Stimulated activated naive CD4-positive, alpha-beta T cell treated with Interleukin-2 at 50 U/mL for 16 hours (primary cell): ENCODE measurements around the gene HIPK3.
"Not testable (repeated sequence)": the region's sequence is repeated elsewhere in the genome, so short reads cannot be mapped to it uniquely, and the experiment has no call there.

Experiments
- DNase-seq: peaks from one replicate; lab custom pipeline; 2025; lab: John Stamatoyannopoulos, UW

HIPK3 gene

GRCh38 chr11:33257160-33257896 lies at the start of gene HIPK3:
TSS of gene HIPK3 (plus strand) at chr11:33257381.
- DNase-seq = peak; percentile 68

DNA sequence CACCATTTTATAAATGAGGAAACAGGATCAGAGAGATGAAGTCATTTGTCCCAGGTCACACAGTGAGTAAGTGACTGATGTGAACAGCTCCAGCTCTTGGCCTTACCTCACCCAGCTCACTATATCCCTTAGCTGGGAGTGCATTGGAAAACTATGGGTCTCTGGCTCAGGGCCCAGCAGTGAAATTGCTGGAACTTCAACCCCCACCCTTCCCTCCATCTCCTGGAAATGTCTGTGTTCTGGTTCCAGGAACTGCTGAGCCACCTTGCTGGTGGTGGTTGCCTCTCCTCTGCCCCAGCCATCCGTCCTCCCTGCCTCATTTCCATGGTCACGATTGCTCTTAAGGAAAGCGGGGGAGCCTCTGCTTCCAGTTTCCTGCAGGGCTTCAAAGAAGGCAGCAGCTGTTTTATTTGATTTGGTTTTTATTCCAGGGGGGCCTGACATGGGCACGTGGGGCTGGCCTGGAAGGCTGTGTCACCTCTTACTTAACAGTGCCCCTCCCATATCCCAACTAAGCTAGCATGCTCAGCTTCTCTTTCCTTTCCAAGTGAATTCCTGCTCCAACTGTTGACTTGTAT lies 49.7 kb upstream of the HIPK3 start:
- no peak for DNase-seq

DNA sequence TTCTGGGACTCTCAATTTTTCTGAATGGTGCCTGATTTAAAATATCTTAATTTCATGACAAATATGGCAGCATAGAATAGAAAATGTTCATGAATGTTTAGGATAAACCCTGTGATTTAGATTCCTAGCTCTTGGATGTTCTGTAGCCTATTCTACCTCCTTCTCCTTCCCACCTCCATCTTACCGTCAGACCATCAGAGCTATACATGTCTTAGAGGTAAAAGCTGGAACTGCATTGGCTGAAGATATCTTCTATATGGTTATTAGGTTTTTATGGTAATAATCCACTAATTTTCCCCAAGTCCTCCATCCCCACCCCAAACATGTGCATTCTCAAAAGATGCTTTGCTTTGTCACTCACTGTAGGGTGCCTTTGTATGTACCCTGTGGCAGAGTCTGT lies 49.0 kb upstream of the HIPK3 start:
- no peak for DNase-seq

DNA sequence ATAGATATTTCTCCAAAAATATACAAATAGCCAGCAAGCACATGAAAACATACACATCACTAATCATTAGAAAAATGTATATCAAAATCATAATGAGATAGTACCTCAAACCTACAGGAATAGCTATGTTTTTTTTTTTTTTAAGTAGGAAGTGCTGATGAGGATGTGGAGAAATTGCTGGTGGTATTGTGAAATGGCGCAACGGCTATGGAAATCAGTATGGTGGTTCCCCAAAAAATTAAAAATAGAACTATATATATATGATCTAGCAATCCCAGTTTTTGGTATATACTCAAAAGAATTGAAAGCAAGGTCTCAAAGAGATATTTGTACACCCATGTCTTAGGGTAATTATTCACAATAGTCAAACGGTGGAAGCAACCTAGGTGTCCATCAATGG lies 46.0 kb upstream of the HIPK3 start:
- DNase-seq = no peak

DNA sequence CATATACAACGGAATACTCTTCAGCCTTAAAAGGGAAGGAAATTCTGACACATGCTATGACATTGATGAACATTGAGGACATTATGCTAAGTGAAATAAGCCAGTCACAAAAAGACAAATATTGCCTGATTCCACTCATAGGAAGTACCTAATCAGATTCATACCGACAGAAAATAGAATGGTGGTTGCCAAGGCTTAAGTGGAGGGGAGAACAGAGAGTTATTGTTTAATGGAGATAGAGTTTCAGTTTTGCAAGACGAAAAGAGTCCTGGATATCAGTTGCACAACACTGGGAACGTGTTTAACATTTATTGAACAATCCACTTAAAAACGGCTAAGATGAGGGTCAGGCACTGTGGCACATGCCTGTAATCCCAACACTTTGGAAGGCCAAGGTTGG lies 45.6 kb upstream of the HIPK3 start:
- no peak for DNase-seq

DNA sequence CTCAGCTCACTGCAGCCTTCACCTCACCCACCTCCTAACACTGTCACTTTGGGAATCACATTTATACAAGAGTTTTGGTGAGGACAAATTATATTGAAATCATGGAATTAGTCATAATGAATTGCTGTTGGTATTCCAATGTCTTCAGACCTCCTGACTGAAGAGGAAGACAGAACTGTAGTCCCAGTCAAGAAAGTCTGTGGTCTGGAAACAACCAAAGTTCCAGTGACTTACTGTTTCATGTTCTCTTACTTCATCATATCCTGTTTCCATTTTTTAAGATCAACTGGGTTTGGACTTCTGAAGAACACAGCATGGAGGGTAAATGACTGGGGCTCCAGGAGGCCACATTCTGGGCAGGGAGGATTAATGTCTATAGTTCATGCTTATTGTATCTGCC lies 43.0 kb upstream of the HIPK3 start:
- DNase-seq = no peak

DNA sequence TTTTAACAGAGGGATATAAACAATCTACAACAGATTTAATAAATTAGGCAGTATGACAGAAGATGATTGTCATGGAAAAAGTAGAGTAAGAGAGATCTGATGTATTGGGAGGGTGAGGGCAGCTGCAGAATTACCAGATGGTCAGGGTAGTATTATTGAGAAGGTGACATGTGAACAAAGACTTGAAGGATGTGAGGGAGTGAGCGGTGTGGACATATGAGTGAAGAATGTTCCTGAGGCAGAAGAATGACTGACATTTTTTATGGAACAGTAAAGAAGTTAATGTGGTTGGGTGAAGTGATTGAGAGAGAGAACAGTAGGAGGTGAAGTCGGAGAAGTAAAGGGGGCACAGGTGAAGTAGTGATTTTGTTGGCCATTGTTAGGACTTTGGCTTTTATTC lies 42.4 kb upstream of the HIPK3 start:
- no peak for DNase-seq

DNA sequence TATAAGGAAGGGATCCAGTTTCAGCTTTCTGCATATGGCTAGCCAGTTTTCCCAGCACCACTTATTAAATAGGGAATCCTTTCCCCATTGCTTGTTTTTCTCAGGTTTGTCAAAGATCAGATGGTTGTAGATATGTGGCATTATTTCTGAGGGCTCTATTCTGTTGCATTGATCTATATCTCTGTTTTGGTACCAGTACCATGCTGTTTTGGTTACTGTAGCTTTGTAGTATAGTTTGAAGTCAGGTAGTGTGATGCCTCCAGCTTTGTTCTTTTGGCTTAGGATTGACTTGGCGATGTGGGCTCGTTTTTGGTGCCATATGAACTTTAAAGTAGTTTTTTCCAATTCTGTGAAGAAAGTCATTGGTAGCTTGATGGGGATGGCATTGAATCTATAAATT lies 40.5 kb upstream of the HIPK3 start:
- DNase-seq = not testable (repeated sequence)

GRCh38 chr11:33222052-33222750 lies 35.0 kb upstream of the HIPK3 start:
- DNase-seq = no peak

GRCh38 chr11:33225371-33225770 lies 31.8 kb upstream of the HIPK3 start:
- DNase-seq = no peak

GRCh38 chr11:33227578-33228261 lies 29.5 kb upstream of the HIPK3 start:
- no peak for DNase-seq

GRCh38 chr11:33234397-33235190 lies 22.6 kb upstream of the HIPK3 start:
- DNase-seq = no peak

DNA sequence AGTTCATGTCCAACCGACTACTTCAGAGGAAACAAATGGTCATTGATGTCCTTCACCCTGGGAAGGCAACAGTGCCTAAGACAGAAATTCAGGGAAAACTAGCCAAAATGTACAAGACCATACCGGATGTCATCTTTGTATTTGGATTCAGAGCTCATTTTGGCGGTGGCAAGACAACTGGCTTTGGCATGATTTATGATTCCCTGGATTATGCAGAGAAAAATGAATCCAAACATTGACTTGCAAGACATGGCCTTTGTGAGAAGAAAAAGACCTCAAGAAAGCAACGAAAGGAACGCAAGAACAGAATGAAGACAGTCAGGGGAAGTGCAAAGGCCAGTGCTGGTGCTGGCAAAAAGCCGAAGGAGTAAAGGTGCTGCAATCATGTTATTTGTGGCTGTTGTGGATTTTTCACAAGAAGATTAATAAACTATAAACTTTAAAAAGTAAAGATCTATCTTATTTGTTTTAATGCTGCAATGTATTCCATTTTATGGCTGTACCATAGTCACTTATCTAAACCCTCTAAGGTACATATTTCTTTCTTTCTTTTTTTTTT lies 20.1 kb upstream of the HIPK3 start:
- DNase-seq = no peak

DNA sequence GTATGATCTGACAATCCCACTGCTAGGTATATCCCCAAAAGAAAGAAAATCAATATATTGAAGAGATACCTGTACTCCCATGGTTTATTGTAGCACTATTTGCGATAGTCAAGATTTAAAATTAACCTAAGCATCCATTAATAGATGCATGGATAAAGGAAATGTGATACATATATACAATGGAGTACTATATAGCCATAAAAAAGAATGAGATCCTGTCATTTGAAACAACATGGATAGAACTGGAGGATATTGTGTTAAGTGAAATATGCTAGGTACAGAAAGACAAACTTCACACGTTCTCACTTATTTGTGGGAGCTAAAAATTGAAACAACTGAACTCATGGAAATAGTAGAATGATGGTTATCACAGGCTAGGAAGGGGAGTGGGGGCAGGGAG lies 14.6 kb upstream of the HIPK3 start:
- no peak for DNase-seq

DNA sequence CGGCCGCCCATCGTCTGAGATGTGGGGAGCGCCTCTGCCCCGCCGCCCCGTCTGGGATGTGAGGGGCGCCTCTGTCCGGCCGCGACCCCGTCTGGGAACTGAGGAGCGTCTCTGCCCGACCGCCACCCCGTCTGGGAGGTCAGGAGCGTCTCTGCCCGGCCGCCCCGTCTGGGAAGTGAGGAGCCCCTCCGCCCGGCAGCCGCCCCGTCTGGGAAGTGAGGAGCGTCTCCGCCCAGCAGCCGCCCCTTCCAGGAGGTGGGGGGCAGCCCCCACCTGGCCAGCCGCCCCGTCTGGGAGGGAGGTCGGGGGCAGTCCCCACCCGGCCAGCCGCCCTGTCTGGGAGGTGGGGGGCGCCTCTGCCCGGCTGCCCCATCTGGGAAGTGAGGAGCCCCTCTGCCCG lies 13.5 kb upstream of the HIPK3 start:
- DNase-seq = not testable (repeated sequence)

- DNase-seq = no peak
Observed at GRCh38 chr11:33248416-33248971, 8.7 kb upstream of the HIPK3 start.

DNA sequence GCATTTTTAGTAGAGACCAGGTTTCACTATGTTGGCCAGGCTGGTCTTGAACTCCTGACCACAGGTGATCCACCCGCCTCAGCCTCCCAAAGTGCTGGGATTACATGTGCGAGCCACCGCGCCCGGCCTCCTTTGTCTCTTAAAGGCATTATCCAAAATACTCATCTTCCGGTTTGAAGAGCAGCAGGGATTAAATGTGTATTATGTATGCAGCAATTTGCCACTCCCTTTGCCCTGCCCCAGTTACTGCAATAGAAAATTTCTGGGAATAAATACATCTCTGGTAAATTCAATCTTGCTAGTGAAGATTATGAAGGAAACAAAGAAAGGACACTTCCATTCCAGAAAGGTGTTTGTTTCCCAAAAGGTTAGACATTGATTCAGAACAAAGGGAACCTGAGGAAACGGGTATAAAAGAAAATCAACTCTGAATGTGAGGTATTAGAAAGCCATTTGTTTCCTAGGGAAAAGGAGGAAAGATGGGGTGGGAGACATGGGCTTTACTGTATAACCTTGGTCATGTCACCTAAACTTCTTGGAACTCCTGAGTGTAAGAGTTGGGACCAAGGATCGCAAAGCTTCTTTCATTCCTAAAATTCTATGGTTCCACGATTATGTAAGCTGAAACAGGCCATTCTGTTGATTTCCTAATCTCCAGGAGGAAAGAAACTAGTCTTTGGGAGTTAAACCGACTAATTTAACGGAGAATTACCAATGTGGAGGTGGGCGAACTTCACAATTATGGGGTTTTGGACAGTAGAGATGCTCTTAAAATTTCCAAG lies 959 bp upstream of the HIPK3 start:
- DNase-seq = no peak

GRCh38 chr11:33256813-33257159 lies 395 bp upstream of the HIPK3 start:
- no peak for DNase-seq

GRCh38 chr11:33257897-33258630 lies 883 bp downstream of the HIPK3 start:
- peak; percentile 71 for DNase-seq

DNA sequence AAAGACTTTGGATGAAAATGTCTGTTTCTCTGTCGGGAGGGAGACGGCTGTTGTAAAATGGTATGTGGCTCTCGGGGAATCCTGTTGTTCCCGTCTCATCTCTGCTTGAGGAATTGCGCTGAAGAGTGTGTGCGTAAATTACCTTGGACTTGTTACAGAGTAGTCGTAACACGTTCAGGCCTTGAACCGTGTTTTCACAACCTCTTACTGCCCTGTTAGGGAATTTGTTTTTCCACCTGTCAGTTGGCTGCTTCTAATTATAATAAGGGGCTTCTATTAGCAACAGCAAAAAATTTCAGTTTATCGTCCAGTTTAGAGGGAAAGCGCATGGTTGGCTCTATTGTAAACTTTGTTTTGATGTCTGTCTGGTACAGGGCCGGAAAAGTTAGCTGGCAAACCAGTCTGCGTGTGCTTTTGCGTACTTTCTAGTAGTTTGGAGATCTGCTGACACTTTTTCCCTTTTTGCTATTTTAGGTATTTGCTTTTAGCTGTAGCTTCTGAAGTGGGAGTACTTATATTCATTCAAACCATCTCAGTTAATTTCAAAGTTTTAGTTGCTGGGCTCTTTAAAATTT lies 1.5 kb downstream of the HIPK3 start:
- no peak for DNase-seq
